Type B pancreatic cell (in vitro differentiated cells): ENCODE results near the gene SIRPA. TPM values are rescaled to one million over a fixed set of nuclear protein-coding genes. Genes with fewer than 3 reads are reported as not detected.

Experiments used
- DNase-seq: peaks from one replicate; pipeline ENCODE4 v3.0.0; 2021; ENCODE audit warnings: mixed read lengths; ENCODE audit not compliant: unreplicated experiment; ENCODE audit errors: extremely low spot score
- H3K27ac Mint-ChIP-seq: 2 replicates; pipeline ENCODE4 v1.8.0; 2021; ENCODE audit warnings: mild to moderate bottlenecking, mixed read lengths
- H3K27me3 Mint-ChIP-seq: 2 replicates; pipeline ENCODE4 v1.8.0; 2021; ENCODE audit warnings: mixed read lengths
- H3K36me3 Mint-ChIP-seq: 2 replicates; pipeline ENCODE4 v1.8.0; 2021; ENCODE audit warnings: mixed read lengths
- H3K4me1 Mint-ChIP-seq: one replicate; pipeline ENCODE4 v1.8.0; 2021; ENCODE audit warnings: mixed read lengths; ENCODE audit not compliant: unreplicated experiment
- H3K4me3 Mint-ChIP-seq: 2 replicates; pipeline ENCODE4 v1.8.0; 2021; ENCODE audit warnings: mild to moderate bottlenecking, mixed read lengths
- H3K9me3 Mint-ChIP-seq: 2 replicates; pipeline ENCODE4 v1.8.0; 2021; ENCODE audit warnings: mixed read lengths
- CTCF ChIP-seq: fragments of 200-600 bp; sonication (generic); conservative IDR thresholded peaks from 2 replicates; pipeline ENCODE4 v1.5.0; 2021; ENCODE audit warnings: antibody characterized with exemption, mild to moderate bottlenecking
- total RNA-seq: library from RNA; stranded (reverse); gene quantifications from 2 replicates; pipeline ENCODE4 v1.2.1, GENCODE V29; 2021; ENCODE audit warnings: low replicate concordance

Gene SIRPA
- total RNA-seq, 1 donor from 2014 or later, result 12.3 TPM

GRCh38 chr20:1922786-1923185, 27.6 kb downstream of the SIRPA start:
- no peaks in the 10 kb centered on the region for H3K36me3 Mint-ChIP-seq
- H3K4me3 Mint-ChIP-seq, result no peak overlapping the region
- no peaks in the 10 kb centered on the region for H3K27me3 Mint-ChIP-seq
- no peak for TF ChIP-seq CTCF
- DNase-seq, result no peak
- H3K9me3 Mint-ChIP-seq, result no peaks in the 10 kb centered on the region
- no peak overlapping the region for H3K27ac Mint-ChIP-seq
- H3K4me1 Mint-ChIP-seq, result peaks cover 4% of the 10 kb centered on the region

GRCh38 chr20:1924910-1925861, 30.0 kb downstream of the SIRPA start:
- TF ChIP-seq CTCF, result no peak
- DNase-seq, result no peak
- H3K27ac Mint-ChIP-seq, result no peak overlapping the region
- H3K27me3 Mint-ChIP-seq, result peaks cover 4% of the 10 kb centered on the region
- no peak overlapping the region for H3K4me3 Mint-ChIP-seq
- H3K36me3 Mint-ChIP-seq, result no peaks in the 10 kb centered on the region
- H3K9me3 Mint-ChIP-seq, result no peaks in the 10 kb centered on the region
- H3K4me1 Mint-ChIP-seq, result peaks cover 4% of the 10 kb centered on the region

GRCh38 chr20:1926237-1926636, 31.0 kb downstream of the SIRPA start:
- H3K4me3 Mint-ChIP-seq, result no peak overlapping the region
- H3K27me3 Mint-ChIP-seq, result peaks cover 4% of the 10 kb centered on the region
- H3K27ac Mint-ChIP-seq, result no peak overlapping the region
- H3K9me3 Mint-ChIP-seq, result no peaks in the 10 kb centered on the region
- no peak for DNase-seq
- H3K36me3 Mint-ChIP-seq, result no peaks in the 10 kb centered on the region
- no peaks in the 10 kb centered on the region for H3K4me1 Mint-ChIP-seq
- TF ChIP-seq CTCF, result no peak

- Mint-ChIP-seq H3K36me3 (no peaks in the 10 kb centered on the region), H3K4me3 (no peak overlapping the region), H3K4me1 (no peaks in the 10 kb centered on the region), H3K27ac (no peak overlapping the region), H3K27me3 (peaks cover 6% of the 10 kb centered on the region), H3K9me3 (no peaks in the 10 kb centered on the region)
- no peak for DNase-seq
- no peak for TF ChIP-seq CTCF
Observed at GRCh38 chr20:1927217-1927616, 32.0 kb downstream of the SIRPA start.

GRCh38 chr20:1928154-1928553, 32.9 kb downstream of the SIRPA start:
- Mint-ChIP-seq H3K27me3 (peaks cover 10% of the 10 kb centered on the region), H3K4me1 (no peaks in the 10 kb centered on the region), H3K36me3 (no peaks in the 10 kb centered on the region), H3K27ac (no peak overlapping the region), H3K9me3 (no peaks in the 10 kb centered on the region), H3K4me3 (no peak overlapping the region)
- DNase-seq, result no peak
- TF ChIP-seq CTCF, result no peak
